ENCODE data around the gene SPACA9.

SPACA9 gene

GRCh38 chr9:132864277-132864676 lies 14.4 kb upstream of the SPACA9 start:
- no peak for DNase-seq

DNA sequence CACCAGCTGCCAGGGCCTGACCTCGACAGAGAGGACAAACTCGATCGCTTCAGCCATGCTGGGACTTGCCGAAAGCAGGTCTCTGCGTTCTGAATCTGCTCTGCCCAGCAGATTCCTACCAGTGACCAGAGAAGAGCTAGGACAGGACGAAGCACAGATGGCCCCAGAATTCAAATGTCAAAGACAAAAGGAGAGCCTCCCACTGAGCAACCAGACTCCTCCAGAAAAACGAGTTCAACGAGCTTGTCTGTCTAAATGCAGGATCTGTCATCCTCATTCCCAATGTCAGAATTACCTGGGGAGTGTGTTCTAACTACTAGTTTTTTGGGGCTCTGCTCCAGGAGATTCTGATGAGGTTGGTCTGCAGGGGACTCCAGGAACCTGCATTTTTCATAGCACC lies 14.0 kb upstream of the SPACA9 start:
- DNase-seq = no peak

DNA sequence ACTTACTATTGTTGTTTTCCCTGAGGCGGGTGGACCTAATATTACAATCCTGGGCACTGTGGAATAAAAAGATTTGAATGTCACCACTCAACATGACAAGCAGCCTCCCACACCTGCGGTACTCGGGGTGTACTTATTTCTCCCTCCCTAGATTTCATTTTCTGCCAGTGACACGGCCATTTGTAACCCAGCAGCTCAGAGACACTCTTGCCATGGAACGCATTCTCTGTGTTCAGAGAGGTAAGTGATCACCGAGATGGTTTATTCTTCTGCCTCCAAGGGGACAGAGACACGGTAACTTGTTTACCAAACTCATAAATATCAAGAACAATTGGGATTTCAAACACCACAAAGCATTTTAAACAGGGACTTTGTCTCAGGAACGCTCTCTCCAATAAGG lies 11.8 kb upstream of the SPACA9 start:
- no peak for DNase-seq

DNA sequence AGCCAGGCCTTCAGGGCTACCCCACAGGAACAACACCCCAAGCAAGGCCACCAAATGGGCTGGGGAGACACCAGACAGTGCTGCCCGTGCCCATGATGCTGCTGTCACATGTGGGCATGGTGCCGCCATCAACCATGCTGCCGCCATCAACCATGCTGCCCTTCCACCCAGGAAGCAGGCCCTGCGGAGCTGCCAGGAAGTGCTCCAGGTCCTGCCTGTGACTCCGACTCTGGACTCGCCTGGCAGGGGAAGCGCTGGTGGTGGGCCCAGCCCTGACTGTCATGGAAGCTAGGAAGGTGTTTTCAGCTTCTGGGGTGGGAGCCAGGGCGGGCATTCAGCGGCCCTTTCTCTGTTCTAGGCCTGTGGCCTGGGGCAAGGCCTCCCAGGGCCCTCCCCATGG lies 9.4 kb upstream of the SPACA9 start:
- DNase-seq = no peak

GRCh38 chr9:132873403-132873802 lies 5.3 kb upstream of the SPACA9 start:
- DNase-seq = no peak

- no peak for DNase-seq
These were observed 3.5 kb upstream of the SPACA9 start for GRCh38 chr9:132875159-132875558.

- no peak for DNase-seq
These were observed 1.8 kb upstream of the SPACA9 start for GRCh38 chr9:132876849-132877248.

- DNase-seq = no peak
These were observed 1.3 kb upstream of the SPACA9 start for GRCh38 chr9:132877458-132877823.

DNA sequence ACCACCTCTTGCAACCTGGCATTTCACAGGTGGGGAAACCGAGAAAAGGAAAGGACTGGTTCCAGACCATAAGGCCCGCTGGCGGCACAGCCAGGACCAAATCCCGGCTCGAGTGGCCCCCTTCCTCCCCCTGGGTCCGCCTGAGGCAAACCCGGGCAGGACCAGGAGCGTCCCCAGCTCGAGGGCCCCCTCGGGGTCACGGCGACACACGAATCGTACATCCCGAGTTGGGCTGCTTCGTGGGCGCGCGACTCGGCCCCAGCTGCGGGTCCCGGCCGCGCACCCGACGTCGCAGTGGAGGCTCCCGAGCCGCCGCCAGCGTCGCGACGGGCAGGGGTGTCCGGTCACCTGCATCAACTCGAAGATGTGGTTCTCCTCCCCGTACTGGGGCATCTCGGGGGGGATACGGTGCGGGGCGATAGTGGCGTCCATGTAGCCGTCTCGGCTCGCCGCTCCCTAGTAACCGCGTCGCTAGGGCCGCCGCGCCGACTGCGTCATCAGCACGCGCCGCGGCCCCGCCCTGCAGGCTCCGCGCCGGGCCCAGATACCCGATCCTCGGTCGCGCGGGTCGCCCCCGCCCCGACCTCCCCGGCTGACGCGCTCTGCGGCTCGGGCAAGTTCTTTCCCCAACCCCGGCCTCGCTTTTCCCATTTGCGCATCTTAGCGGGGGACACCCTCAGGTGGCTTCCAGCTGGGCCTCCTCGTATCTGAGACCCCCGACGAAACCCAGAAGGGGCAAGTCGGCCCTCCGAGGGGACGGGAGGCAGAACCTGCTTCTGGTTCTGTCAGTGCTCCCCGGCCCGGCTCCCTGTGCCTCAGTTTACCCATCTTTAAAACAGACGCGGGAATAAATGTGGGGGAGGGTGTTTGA lies 639 bp upstream of the SPACA9 start, which contains the start of gene AK8:
TSS of gene AK8 (minus strand) at position 461 of the 871 bp plus-strand sequence. CDS start at position 432, 29 bp downstream.
- DNase-seq = peak; percentile 61

DNA sequence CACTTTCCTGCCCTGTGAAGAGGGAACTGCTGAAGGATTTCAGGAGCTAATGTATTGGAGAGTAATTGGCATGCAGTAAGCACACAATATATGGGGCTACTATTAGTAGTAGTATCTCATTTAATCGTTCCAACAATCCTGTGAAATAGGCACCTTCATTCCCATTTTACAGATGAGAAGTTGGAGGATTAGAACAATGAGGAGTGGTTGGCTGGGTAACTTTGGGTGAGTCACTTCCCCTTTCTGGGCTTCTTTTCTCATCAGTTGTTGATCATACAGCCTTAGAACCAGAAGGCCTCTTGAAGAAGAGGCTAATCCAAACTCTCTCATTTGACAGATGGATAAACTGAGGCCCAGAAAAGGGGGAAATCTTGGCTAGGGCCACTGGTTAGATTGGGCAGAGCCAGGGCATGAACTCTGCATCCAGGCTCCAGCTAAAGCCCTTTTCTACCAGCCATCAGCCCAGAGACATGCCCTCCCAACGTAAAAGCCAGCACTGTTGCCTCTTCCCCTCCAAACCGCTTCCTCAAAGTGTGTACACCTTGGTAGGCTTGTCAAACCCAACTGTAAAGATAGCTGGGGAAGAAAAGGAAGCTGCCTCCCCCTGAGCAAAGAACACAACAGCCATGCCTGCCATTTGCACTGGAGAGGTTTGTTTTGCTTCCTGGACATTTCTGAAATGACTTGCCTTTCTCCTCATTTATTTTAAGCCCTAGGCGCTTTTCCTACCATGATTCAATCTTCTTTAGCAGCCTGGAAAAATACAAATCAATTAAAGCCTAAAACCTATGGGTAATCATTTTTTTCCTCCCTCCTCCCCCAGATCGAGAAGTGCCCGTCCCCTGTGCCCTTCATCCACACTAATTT lies 992 bp downstream of the SPACA9 start:
- DNase-seq = no peak

DNA sequence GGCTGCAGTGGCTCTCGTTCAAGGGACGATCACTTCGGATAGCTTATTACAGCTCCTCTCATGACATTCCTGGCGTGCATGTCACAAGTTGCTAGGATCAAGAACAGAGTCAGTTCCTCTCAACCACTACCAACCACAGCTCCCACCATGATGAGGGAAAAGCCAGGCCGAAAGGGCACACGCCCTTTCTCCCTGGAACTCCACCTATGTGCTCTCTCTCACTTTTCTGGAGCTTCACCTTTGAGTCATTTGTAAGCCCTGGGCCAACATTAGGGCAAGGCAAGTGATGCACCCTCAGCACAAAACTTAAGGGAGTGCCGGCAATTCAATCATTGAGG lies 1.6 kb downstream of the SPACA9 start:
- DNase-seq = no peak

DNA sequence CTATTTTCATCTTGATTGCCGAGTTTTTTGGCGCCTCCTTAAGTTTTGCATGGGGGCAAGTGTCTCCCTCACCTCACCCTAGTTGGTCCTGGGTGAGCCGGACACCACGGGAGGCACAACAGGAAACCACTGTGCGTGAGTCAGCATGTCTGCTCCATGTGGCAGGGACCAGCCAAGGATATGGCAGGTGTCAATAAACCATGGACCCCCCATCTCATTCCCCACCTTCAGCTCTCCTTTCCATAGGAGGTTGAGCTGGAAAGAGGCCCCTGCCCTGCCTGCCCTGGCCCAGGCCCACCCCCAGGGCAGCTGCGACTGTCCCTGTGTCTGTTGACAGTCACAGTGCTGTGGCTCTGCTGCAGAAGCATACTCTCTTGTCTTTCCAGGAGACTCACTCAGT lies 3.1 kb downstream of the SPACA9 start:
- no peak for DNase-seq

DNA sequence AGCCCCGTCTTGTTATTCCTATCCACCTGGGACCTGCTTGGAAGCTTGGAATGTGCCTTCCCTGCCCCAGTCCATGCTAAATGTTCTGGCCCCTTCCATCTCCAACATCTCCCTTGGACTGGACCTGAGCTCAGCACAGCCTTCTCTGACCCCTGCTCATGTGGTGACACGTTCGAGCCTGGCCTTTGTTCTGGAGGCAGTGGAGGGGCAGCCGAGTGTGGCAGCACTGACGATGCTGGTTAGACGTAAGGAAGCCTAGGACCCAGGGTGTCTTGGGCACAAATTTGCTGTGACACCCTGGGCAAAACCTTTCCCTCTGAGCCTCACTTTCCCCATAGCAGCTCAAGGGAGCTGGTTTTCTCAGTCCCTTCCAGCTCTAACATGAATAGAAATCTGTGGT lies 3.9 kb downstream of the SPACA9 start:
- no peak for DNase-seq

DNA sequence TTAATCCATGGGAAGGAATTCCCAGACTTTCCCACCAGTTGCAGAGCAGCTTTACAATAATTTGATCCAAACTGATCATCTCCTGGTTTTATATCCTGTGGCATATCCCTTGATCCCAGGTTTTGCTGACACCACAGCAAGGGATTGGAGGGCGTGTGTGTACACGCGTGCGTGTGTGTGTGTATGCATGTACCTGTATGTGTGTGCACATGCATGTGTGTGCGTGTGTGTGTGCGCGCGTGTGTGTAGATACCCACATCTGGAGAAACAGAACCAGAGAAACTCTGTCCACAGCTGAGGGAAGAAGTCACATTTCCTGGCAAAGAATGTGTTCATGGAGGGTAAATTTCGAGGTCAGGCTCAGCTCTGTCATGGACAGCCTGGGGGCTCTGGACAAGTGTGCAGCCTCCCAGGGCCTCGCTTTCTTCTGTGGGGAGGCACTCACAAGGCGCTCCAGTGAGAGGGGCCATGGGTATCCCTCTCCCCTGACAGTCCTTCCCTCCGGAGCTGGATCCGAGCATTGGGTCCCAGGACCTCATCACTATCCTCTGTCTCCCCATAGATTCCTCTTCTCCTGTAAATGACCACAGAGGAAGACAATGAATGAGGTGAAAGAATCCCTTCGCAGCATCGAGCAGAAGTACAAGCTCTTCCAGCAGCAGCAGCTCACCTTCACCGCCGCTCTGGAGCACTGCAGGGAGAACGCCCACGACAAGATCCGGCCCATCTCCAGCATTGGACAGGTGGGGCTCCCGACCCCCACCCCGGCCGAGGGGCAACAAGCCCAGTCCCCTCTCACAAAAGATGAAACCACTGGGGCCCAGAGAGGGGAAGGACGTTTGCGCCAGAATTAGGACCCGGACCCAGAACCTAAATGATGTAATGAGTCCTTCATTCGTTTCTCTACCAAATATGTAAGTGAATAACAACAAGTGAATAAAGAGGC lies 4.9 kb downstream of the SPACA9 start:
- DNase-seq = no peak

DNA sequence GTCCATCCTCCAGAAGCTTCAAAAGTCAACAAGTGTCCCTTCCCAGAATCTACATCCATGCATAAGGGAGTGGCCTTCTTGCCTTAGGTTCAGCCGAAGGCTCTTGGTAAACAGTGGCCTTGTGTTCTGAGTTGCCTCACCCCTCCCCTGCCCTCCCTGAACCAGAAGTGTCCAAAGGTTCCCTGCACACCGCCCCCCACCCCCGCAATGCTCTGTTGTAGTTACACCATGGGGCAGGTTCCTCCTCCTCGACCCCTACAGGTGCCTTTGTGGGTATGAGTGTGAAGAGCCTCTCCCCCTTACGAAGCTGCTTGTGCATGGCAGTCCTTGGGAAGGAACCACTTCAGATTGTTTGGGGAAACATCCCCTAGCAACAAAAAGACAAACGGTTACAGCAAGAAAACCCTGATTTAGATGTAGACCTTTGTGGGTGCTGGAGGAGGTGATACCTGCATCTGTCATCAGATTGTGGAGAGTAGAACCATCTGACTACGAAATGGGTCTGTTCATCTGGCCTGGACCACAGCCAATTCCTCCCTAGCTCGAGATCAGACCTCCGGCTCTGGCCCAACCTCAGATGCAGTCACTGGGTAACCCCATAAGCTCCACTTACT lies 7.1 kb downstream of the SPACA9 start:
- DNase-seq = no peak

DNA sequence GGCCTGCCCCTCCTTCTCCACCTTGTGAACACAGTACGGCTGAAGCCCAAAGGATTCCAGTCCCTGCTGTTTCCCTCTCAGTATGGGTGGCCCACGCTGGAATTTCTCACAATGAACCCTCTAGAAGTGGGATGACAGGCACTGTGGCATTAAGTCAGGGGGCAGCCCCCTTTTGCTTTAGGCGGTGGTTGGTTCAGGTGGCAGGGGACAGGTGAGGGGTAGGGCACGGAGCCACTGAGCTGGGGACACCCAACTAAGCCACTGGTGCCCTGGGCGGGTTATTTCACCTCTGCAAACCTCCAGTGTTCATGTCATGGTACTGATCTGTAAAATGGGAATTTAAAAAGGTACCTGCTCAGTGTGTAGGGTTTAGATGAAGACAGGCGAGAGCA lies 7.6 kb downstream of the SPACA9 start:
- no peak for DNase-seq

DNA sequence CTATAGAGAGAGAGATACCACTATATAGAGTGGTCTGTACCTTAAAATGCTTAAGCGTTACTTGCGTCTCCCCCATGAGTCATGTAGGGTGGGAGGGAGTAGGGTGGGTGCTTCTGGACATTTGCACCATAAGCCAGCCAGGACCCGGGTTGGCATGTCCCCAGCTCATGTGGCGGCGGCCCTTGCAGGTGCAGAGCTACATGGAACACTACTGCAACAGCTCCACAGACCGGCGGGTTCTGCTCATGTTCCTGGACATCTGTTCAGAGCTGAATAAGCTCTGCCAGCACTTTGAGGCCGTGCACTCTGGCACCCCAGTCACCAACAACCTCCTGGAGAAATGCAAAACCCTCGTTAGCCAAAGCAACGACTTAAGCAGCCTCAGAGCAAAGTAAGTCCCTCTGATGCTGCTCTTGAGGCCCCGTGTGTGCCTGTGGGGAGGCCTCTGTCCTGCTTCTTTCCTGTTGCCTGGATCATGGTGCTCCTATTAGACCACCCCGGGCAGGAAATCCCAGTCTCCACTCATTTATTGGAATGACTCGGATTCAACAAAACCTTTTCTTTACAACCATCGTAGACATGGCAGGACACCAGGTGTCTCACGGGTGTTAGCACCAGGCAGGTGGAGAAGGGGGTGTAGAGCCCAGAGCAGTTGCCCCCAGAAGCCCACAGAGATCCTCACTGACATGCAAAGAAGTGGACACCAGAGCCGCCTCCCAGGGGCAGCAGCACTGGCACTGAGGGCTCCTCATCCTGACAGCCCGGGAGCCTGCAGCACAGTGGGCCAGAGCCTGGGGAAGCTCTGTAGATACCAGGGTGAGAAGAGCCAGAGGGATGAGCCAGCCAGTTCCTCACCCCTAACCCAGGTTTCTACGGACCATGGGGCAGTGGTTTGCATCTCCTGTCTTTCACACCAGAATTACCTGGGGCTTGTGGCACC lies 8.8 kb downstream of the SPACA9 start:
- DNase-seq = no peak

DNA sequence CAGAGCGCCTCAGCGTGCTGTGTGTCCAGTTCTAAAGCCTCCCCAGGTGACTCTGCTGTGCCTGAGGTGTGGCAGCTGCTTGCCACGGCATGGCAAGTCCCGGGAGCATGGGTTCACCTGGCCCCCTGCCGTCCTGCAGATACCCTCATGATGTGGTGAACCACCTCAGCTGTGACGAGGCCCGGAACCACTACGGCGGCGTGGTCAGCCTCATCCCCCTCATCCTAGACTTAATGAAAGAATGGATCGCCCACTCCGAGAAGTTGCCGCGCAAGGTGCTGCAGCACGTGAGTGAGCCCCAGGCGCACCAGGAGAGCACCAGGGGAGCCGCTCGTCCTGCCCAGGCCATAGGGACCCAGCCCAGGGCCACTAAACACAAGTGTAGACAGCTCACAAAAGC lies 9.5 kb downstream of the SPACA9 start:
- no peak for DNase-seq

- no peak for DNase-seq
These were observed 13.7 kb downstream of the SPACA9 start for GRCh38 chr9:132892400-132892799.

- no peak for DNase-seq
These were observed 15.6 kb downstream of the SPACA9 start for GRCh38 chr9:132894346-132894745.

Data from activated effector memory CD4-positive, alpha-beta T cell treated with Interleukin-2 at 50 U/mL for 16 hours (primary cell).